Transverse colon (tissue), 4 donors: ENCODE results near the gene UBE2V1. TPM values are rescaled to one million over a fixed set of nuclear protein-coding genes. Genes with fewer than 3 reads are reported as not detected.

Source experiments
- DNase-seq: peaks from one replicate; pipeline ENCODE4 v3.0.0-alpha.2; 2019
- H3K27ac ChIP-seq, 4 donors: fragments of 200-600 bp; sonication (generic); 2 replicates each; pipeline ENCODE4 v1.5.1; 2016 to 2018; ENCODE audit warnings: inconsistent platforms in 4 of 4
- H3K27me3 ChIP-seq: fragments of 200-600 bp; sonication (generic); 2 replicates; pipeline ENCODE4 v1.5.1; 2017; ENCODE audit warnings: inconsistent platforms
- H3K36me3 ChIP-seq, 4 donors: fragments of 200-600 bp; sonication (generic); 2 replicates each; pipeline ENCODE4 v1.5.1; 2017 to 2019; ENCODE audit warnings: inconsistent platforms in 4 of 4
- H3K4me1 ChIP-seq, 4 donors: fragments of 200-600 bp; sonication (generic); 2 replicates each; pipeline ENCODE4 v1.5.1; 2017 to 2020; ENCODE audit warnings: inconsistent platforms in 4 of 4
- H3K4me3 ChIP-seq, 4 donors: fragments of 200-600 bp; sonication (generic); 1 replicate in 1 of 4; 2 replicates in 3 of 4; pipeline versions ENCODE4 v1.5.1 to v1.6.1; 2017 to 2019; ENCODE audit warnings: inconsistent platforms in 4 of 4
- H3K9me3 ChIP-seq, 2 donors: fragments of 200-600 bp; sonication (generic); 2 replicates each; pipeline ENCODE4 v1.5.1; 2017 to 2019; ENCODE audit warnings: inconsistent platforms in 2 of 2
- EP300 ChIP-seq: sonication (generic); formaldehyde crosslinking; IDR thresholded peaks from one replicate; pipeline ENCODE4 v1.6.1; 2017; ENCODE audit warnings: antibody characterized with exemption, low read depth
- POLR2A ChIP-seq: fragments of 450-650 bp; IDR thresholded peaks from one replicate; pipeline ENCODE4 v1.6.1; 2016; ENCODE audit warnings: antibody characterized with exemption, mild to moderate bottlenecking, moderate library complexity
- POLR2AphosphoS5 ChIP-seq, 3 donors: sonication (generic); formaldehyde crosslinking; IDR thresholded peaks; one replicate each; pipeline ENCODE4 v1.6.1; 2016; ENCODE audit warnings: antibody characterized with exemption in 3 of 3
- WGBS, 2 donors: methylation state at CpG; one replicate each; pipeline ENCODE4 v1.1.5; 2018; ENCODE audit warnings: low coverage in 1 of 2; 5-methylcytosine and 5-hydroxymethylcytosine counted together
- in situ Hi-C, 4 donors: fragments of 200-750 bp; cut with MboI; loops; one replicate each; pipeline versions ENCODE4 v1.15.0 to v1.15.1; 2017; ENCODE audit warnings: low sequenced_read_pairs in 3 of 4, low pct_ligation_motif_present in 1 of 4, low pct_unique_long_range_greater_than_20kb in 1 of 4
- intact Hi-C: fragments of 100-400 bp; cut with DNase I; formaldehyde crosslinking; loops from one replicate; pipeline ENCODE4 v1.15.1; 2023; ENCODE audit warnings: low total_unique reads
- total RNA-seq, 4 donors: library from RNA; depleted of rRNA; stranded (reverse); fragments of >200 nt; gene quantifications; one replicate each; pipeline ENCODE4 v1.1.0, GENCODE V29; 2016
- TF ChIP-seq, protein P1 (sequence below), 5 experiments: fragments of 200-600 bp in 3 of 5; fragments of 450-650 bp in 2 of 5; sonication (generic) in 3 of 5; IDR thresholded peaks; 1 replicate in 2 of 5; 2 replicates in 3 of 5; pipeline ENCODE4 v1.5.1; 2016 to 2017; ENCODE audit warnings: antibody characterized with exemption in 5 of 5, inconsistent platforms in 3 of 5, mild to moderate bottlenecking in 2 of 5, moderate library complexity in 1 of 5

The UBE2V1 gene
- total RNA-seq, 4 donors from 2014 or later, result 23.7 to 104 (median 62.8) TPM

- H3K27me3 ChIP-seq, result no peaks in the 10 kb centered on the region
- H3K36me3 ChIP-seq, result peaks cover 0 to 15% (median 2%) of the 10 kb centered on the region in 4 donors
- no peak for DNase-seq
- H3K27ac ChIP-seq, result peak overlapping the region; percentile 14 to 80 (median 72)
- no peaks in the 10 kb centered on the region for H3K9me3 ChIP-seq
- no peak overlapping the region for H3K4me3 ChIP-seq
- no peak for TF ChIP-seq POLR2AphosphoS5 (IDR thresholded peaks at IDR 0.05)
- in situ Hi-C loops (no loop called here), intact Hi-C loops (no loop called here)
- H3K4me1 ChIP-seq, result peaks cover 2 to 33% (median 21%) of the 10 kb centered on the region in 4 donors
- WGBS, 2 donors, result 95% methylated on average over 13 of the region's 13 CpGs; no CpG with 5 or more reads in 1 of the 2 donors
These were observed 16.9 kb upstream of the UBE2V1 start for GRCh38 chr20:50129662-50130355.

DNA sequence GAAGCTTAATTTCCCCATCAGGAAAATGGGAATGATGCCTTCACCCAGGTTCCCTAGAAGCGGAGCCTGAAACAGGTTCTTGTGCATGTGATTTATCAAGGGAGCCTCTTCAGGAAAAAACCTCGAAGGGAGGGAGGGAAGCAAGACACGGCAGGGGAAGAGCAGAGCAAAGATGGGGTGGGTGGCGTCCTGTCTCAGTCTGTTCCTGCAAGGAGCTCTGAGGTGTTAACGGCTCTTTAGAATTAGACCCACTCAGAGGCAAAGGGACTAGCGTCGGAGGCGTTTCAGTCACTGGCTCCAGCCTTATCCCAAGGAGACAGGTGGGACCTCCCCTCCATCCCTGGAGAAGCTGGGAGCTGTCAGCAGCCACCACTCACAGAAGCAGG, 15.6 kb upstream of the UBE2V1 start:
- no peak for DNase-seq
- Histone ChIP-seq H3K4me1 (peaks cover 2 to 28% (median 18%) of the 10 kb centered on the region in 4 donors), H3K27me3 (no peaks in the 10 kb centered on the region), H3K4me3 (no peak overlapping the region), H3K36me3 (peaks cover 0 to 19% (median 5%) of the 10 kb centered on the region in 4 donors), H3K9me3 (no peaks in the 10 kb centered on the region), H3K27ac (peak overlapping the region in 2 of 4 donors; percentile 72 to 80)
- intact Hi-C loops (no loop called here), in situ Hi-C loops (no loop called here)
- WGBS, 2 donors, result 86 to 91% methylated on average over 5 to 8 of the region's 8 CpGs
- TF ChIP-seq POLR2AphosphoS5 (IDR thresholded peaks at IDR 0.05) (no peak), POLR2A (no peak), EP300 (no peak)
- TF ChIP-seq, protein P1, sequence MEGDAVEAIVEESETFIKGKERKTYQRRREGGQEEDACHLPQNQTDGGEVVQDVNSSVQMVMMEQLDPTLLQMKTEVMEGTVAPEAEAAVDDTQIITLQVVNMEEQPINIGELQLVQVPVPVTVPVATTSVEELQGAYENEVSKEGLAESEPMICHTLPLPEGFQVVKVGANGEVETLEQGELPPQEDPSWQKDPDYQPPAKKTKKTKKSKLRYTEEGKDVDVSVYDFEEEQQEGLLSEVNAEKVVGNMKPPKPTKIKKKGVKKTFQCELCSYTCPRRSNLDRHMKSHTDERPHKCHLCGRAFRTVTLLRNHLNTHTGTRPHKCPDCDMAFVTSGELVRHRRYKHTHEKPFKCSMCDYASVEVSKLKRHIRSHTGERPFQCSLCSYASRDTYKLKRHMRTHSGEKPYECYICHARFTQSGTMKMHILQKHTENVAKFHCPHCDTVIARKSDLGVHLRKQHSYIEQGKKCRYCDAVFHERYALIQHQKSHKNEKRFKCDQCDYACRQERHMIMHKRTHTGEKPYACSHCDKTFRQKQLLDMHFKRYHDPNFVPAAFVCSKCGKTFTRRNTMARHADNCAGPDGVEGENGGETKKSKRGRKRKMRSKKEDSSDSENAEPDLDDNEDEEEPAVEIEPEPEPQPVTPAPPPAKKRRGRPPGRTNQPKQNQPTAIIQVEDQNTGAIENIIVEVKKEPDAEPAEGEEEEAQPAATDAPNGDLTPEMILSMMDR (IDR thresholded peaks at IDR 0.05), result no peak

DNA sequence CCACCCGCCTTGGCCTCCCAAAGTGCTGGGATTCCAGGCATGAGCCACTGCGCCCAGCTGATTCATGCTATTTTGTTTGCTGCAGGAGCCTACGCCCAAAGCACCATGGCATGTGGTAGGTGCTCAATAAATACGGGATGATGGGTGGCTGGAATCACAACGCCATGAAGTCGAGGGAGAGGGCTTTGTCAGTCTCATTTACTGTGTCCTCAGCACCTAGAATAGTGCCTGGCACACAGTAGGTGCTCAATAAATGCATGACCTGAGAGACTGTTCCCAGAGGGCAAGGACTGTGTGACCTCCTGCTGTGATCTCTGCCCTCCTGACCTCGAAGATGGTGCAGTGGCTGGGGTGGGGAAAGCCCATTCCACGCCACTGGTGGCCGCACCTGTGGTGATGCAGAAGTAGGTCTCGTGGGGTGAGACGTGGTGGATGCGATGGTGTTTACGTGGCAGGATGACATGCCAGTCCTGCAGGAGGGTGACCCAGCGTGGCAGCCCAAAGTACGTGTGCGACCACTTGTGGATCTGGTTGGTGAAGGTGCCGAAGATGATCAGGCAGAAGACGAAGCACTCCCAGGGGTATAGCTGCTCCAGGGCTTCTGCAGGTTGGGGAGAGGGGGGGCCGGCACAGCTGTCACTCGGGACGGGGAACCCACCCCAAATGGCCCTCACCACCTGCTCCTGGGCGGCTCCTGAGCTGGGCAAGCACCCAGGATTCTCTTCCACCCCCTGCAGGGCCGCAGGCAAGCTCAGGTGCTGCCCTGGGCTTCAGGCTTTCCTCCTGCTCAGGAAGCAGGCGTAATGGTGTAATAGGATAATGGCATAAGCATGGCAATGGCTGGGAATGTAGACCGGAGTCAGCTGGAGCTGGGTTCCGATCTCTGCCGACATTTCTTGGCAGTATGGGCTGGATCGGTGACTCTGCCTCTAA, 14.9 kb upstream of the UBE2V1 start:
- TF ChIP-seq POLR2A (no peak), POLR2AphosphoS5 (IDR thresholded peaks at IDR 0.05) (no peak), EP300 (no peak)
- TF ChIP-seq, protein P1 (IDR thresholded peaks at IDR 0.05), result no peak
- in situ Hi-C loops, result no loop called here
- intact Hi-C loops, result no loop called here
- Histone ChIP-seq H3K4me1 (peaks cover 2 to 23% (median 16%) of the 10 kb centered on the region in 4 donors), H3K4me3 (no peak overlapping the region), H3K36me3 (peaks cover 0 to 19% (median 5%) of the 10 kb centered on the region in 4 donors), H3K27me3 (no peaks in the 10 kb centered on the region), H3K27ac (peak overlapping the region in 2 of 4 donors; percentile 44 to 73), H3K9me3 (no peaks in the 10 kb centered on the region)
- WGBS, 2 donors, result 93 to 100% methylated on average over 1 to 27 of the region's 28 CpGs
- DNase-seq, result no peak

DNA sequence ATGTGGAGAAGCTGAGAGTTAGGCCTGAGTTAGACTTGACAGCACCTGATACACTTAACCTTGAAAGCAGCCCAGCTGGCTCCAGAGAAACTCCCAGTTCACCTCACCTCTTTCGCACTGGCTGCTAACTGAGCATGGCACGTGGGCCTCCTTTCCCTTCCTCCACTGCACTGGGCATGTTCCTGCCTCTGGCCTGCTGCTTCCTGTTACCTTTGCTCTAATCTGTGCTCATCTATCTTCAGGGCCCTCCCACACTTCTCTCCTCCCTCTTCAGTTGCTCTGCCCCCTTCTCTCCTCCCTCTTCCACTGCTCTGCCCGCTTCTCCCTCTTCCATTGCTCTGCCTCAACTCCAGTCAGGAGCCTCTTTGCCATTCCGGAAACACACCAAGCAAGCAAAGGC, 13.7 kb upstream of the UBE2V1 start:
- Histone ChIP-seq H3K27ac (peak overlapping the region; percentile 44 to 73 (median 64)), H3K4me1 (peaks cover 2 to 23% (median 16%) of the 10 kb centered on the region in 4 donors), H3K27me3 (no peaks in the 10 kb centered on the region), H3K4me3 (no peak overlapping the region), H3K36me3 (peaks cover 0 to 19% (median 5%) of the 10 kb centered on the region in 4 donors), H3K9me3 (no peaks in the 10 kb centered on the region)
- intact Hi-C loops, result no loop called here
- no peak for TF ChIP-seq EP300
- peak in 2 of 3 donors; percentile 38 to 54 for TF ChIP-seq POLR2AphosphoS5 (IDR thresholded peaks at IDR 0.05)
- TF ChIP-seq, protein P1 (IDR thresholded peaks at IDR 0.05), result no peak
- no peak for TF ChIP-seq POLR2A
- 38 to 77% methylated on average over 2 to 4 of the region's 4 CpGs for WGBS, 2 donors
- DNase-seq, result peak; percentile 77
- in situ Hi-C loops, result no loop called here
